GM12891 (cell line): ENCODE measurements around the gene CPE.

Source experiments
- POLR2A ChIP-seq: IDR thresholded peaks from 2 replicates; pipeline ENCODE4 v1.6.1; 2011; ENCODE audit warnings: low read depth, low read length, control low read depth
- POLR2AphosphoS5 ChIP-seq: IDR thresholded peaks from 2 replicates; pipeline ENCODE4 v1.6.1; 2011; ENCODE audit warnings: low read depth, low read length, control low read depth

- TF ChIP-seq POLR2A (no peak), POLR2AphosphoS5 (no peak)
Measured at GRCh38 chr4:165426331-165426730, 47.5 kb downstream of the CPE start.
